ENCODE measurements around the gene ETV7.

Gene ETV7

GRCh38 chr6:36324715-36325114 is 62.8 kb downstream of the ETV7 start:
- in situ Hi-C loops (cut with MboI; ENCODE audit: low sequenced_read_pairs): no loop called here

GRCh38 chr6:36324191-36324590 is 63.3 kb downstream of the ETV7 start:
- in situ Hi-C loops (cut with MboI; ENCODE audit: low sequenced_read_pairs): no loop called here

GRCh38 chr6:36323062-36323461 is 64.4 kb downstream of the ETV7 start:
- in situ Hi-C loops (cut with MboI; ENCODE audit: low sequenced_read_pairs): no loop called here

GRCh38 chr6:36322591-36322990 is 64.9 kb downstream of the ETV7 start:
- in situ Hi-C loops (cut with MboI; ENCODE audit: low sequenced_read_pairs): no loop called here

GRCh38 chr6:36320475-36320874 is 67.0 kb downstream of the ETV7 start:
- in situ Hi-C loops (cut with MboI; ENCODE audit: low sequenced_read_pairs): no loop called here

- in situ Hi-C loops (cut with MboI; ENCODE audit: low sequenced_read_pairs): no loop called here
Measured at GRCh38 chr6:36319821-36320220, 67.6 kb downstream of the ETV7 start.

GRCh38 chr6:36319436-36319762 is 68.1 kb downstream of the ETV7 start:
- in situ Hi-C loops (cut with MboI; ENCODE audit: low sequenced_read_pairs): no loop called here

- in situ Hi-C loops (cut with MboI; ENCODE audit: low sequenced_read_pairs): no loop called here
Measured at GRCh38 chr6:36318690-36319435, 68.6 kb downstream of the ETV7 start.

GRCh38 chr6:36317623-36318022 is 69.8 kb downstream of the ETV7 start:
- in situ Hi-C loops (cut with MboI; ENCODE audit: low sequenced_read_pairs): no loop called here

All from HL-60/S4 treated with retinoic acid at 250 ng/mL for 4 days and 3 days (cell line).